ENCODE measurements around the gene PRM1. TPM values are rescaled to one million over a fixed set of nuclear protein-coding genes. Genes with fewer than 3 reads are reported as not detected.

Gene PRM1
- total and polyA plus RNA-seq, 2 of the 13 experiments (the other 11 are each of a cell fraction or from before 2014, with no cell fraction given): not detected

DNA sequence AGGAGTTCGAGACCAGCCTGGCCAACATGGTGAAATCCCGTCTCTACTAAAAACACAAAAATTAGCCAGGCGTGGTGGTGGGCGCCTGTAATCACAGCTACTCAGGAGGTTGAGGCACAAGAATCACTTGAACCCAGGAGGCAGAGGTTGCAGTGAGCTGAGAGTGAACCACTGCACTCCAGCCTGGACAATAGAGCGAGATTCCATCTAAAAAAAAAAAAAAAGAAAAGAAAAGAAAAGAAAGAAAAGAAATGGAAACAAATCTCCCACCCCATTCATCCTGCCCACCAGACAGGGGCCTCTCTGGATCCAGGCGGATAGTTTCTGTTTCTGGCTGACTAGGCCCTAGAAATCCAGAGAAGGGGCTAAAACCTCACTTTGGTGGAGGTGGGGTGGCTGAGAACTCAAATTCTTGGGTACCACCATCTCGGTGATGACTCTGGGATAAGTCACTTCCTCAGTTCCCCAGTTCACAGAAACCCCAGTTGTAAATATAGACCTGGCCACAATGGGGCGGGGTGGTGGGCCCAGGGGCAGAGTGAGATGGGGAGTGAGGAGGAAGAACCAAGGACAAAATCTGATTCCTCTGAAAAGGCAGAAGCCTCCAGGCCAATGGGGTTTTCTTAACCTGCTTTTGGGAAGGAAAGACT, 47.3 kb downstream of the PRM1 start:
- no peak overlapping the region for H3K4me3 ChIP-seq (replicated peaks in 1 of 3; ENCODE audit: insufficient read depth in 1 of 3, low read depth in 2 of 3, low read length in 3 of 3)
- no peaks in the 10 kb centered on the region for H4K20me1 ChIP-seq (ENCODE audit: insufficient read depth, low read length)
- ATAC-seq: 0 out of 3 replicates have a peak, but pooled peaks have one; percentile 9
- no peak overlapping the region for H3K9ac ChIP-seq (ENCODE audit: insufficient read depth, low read depth, low read length)
- no peak overlapping the region for H3K4me2 ChIP-seq (ENCODE audit: low read depth, low read length)
- ChIA-PET CTCF (ENCODE audit: low intra/inter-chr PET ratio, low total read pairs) (no interaction called here), POLR2A (interaction anchor here (1.0 kb wide), 1 partner anchor 22 kb away, joined by 3 read pairs; the partner anchor contains the start of gene SOCS1)
- in situ Hi-C loops (cut with HindIII; ENCODE audit: extremely low pct_ligation_motif_present, low pct_unique_long_range_greater_than_20kb): no loop called here
- 37% methylated on average over 8 of the region's 8 CpGs for WGBS (ENCODE audit: low lambda C conversion rate)
- BruUV-seq (replicated peaks): no TSS peak
- no peak overlapping the region for H3K27ac ChIP-seq (ENCODE audit: extremely low read length, insufficient read depth, low read length)
- H2AFZ ChIP-seq (ENCODE audit: low read length): no peak overlapping the region
- peaks cover 29% of the 10 kb centered on the region for H3K4me1 ChIP-seq (ENCODE audit: insufficient read depth, low read length)
- FAIRE-seq: no peak
- DNase-seq (ENCODE audit: low spot score): no peak
- TF ChIP-seq, protein P1, sequence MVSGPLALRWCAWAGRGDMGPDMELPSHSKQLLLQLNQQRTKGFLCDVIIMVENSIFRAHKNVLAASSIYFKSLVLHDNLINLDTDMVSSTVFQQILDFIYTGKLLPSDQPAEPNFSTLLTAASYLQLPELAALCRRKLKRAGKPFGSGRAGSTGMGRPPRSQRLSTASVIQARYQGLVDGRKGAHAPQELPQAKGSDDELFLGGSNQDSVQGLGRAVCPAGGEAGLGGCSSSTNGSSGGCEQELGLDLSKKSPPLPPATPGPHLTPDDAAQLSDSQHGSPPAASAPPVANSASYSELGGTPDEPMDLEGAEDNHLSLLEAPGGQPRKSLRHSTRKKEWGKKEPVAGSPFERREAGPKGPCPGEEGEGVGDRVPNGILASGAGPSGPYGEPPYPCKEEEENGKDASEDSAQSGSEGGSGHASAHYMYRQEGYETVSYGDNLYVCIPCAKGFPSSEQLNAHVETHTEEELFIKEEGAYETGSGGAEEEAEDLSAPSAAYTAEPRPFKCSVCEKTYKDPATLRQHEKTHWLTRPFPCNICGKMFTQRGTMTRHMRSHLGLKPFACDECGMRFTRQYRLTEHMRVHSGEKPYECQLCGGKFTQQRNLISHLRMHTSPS (CRISPR knock-in tag; IDR thresholded peaks at IDR 0.05; ENCODE audit: low read depth): no peak
- TF ChIP-seq, protein P2, sequence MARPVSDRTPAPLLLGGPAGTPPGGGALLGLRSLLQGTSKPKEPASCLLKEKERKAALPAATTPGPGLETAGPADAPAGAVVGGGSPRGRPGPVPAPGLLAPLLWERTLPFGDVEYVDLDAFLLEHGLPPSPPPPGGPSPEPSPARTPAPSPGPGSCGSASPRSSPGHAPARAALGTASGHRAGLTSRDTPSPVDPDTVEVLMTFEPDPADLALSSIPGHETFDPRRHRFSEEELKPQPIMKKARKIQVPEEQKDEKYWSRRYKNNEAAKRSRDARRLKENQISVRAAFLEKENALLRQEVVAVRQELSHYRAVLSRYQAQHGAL (CRISPR knock-in tag; IDR thresholded peaks at IDR 0.05; ENCODE audit: not compliant biosample characterization): no peak
- TF ChIP-seq STAG1 (CRISPR knock-in tag; IDR thresholded peaks at IDR 0.05): 0 out of 2 replicates have a peak, but pooled peaks have one; percentile 11
- H3K9me3 ChIP-seq (ENCODE audit: low read length): no peaks in the 10 kb centered on the region
- intact Hi-C loops (cut with micrococcal nuclease; ENCODE audit: unreplicated experiment): no loop called here
- H3K36me3 ChIP-seq (replicated peaks in 1 of 2; ENCODE audit: control insufficient read depth in 1 of 2, insufficient read depth in 2 of 2, low read length in 2 of 2): no peaks in the 10 kb centered on the region
- no peaks in the 10 kb centered on the region for H3K79me2 ChIP-seq (ENCODE audit: insufficient read depth, low read length)
- peaks cover 1 to 15% of the 10 kb centered on the region in 2 experiments; a peak in 3 of 5 replicates for H3K27me3 ChIP-seq (ENCODE audit: control insufficient read depth in 1 of 2, insufficient read depth in 2 of 2, low read length in 2 of 2)
